AG09309 (cell line): ENCODE results near the gene NR2F6.
"Not testable (repeated sequence)": the region's sequence is repeated elsewhere in the genome, so short reads cannot be mapped to it uniquely, and the experiment has no call there.

Source experiments
- DNase-seq: peaks from one replicate; pipeline ENCODE4 v3.0.0-alpha.2; 2010; ENCODE audit warnings: low read depth
- H3K4me3 ChIP-seq: 2 replicates; pipeline ENCODE4 v1.5.1; 2011; ENCODE audit warnings: mild to moderate bottlenecking, low read depth, low read length, moderate library complexity; ENCODE audit not compliant: control insufficient read depth
- TF ChIP-seq, protein P1 (sequence below): IDR thresholded peaks from 2 replicates; pipeline ENCODE4 v1.5.1; 2011; ENCODE audit warnings: mild to moderate bottlenecking, low read depth, low read length, inconsistent platforms; ENCODE audit not compliant: insufficient read depth, control insufficient read depth; ENCODE audit errors: missing control alignments

Gene NR2F6

DNA sequence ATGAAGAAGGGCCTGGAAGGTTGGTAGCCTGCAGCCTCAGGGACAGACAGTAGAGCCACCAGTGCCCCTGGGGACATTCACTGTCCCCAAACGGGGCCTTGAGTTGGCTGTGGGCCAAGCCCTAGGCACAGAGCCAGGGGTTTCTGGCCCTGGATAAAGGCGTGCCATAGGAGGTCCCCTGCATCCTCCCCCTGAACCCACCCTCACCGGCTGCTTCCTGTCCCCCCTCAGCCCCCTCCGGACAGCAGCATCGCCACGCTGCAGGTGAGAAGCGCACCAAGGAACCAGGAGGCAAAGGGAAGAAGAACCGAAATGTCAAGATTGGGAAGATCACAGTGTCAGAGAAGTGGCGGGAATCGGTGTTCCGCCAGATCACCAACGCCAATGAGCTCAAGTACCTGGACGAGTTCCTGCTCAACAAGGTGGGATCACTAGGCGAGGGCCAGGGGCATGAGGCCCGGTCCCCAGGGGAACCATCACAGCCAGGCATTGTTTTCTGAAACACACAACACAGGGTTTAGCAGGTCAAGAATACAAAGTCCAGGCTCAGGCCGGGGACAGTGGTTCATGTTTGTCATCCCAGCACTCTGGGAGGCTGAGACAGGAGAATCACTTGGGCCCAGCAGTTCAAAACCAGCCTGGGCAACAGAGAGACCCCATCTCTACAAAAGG, 45.2 kb downstream of the NR2F6 start:
- no peak for DNase-seq
- TF ChIP-seq, protein P1, sequence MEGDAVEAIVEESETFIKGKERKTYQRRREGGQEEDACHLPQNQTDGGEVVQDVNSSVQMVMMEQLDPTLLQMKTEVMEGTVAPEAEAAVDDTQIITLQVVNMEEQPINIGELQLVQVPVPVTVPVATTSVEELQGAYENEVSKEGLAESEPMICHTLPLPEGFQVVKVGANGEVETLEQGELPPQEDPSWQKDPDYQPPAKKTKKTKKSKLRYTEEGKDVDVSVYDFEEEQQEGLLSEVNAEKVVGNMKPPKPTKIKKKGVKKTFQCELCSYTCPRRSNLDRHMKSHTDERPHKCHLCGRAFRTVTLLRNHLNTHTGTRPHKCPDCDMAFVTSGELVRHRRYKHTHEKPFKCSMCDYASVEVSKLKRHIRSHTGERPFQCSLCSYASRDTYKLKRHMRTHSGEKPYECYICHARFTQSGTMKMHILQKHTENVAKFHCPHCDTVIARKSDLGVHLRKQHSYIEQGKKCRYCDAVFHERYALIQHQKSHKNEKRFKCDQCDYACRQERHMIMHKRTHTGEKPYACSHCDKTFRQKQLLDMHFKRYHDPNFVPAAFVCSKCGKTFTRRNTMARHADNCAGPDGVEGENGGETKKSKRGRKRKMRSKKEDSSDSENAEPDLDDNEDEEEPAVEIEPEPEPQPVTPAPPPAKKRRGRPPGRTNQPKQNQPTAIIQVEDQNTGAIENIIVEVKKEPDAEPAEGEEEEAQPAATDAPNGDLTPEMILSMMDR: no peak
- H3K4me3 ChIP-seq: no peak overlapping the region

DNA sequence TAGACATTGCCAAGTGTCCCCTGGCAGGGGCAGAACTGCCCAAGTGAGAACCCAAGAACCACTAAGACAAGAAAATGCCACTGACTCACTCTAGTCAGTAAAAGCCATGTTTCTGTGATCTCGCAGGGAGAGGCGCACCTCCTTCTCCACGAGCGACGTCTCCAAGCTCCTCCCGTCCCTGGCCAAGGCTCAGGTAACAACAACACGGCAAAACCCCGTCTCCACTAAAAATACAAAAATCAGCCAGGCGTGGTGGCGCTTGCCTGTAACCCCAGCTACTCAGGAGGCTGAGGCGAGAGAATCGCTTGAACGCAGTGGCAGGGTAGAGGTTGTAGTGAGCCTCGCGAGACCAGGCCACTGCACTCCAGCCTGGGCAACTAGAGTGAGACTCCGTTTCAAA, 48.1 kb downstream of the NR2F6 start:
- TF ChIP-seq, protein P1: no peak
- no peak overlapping the region for H3K4me3 ChIP-seq
- no peak for DNase-seq

DNA sequence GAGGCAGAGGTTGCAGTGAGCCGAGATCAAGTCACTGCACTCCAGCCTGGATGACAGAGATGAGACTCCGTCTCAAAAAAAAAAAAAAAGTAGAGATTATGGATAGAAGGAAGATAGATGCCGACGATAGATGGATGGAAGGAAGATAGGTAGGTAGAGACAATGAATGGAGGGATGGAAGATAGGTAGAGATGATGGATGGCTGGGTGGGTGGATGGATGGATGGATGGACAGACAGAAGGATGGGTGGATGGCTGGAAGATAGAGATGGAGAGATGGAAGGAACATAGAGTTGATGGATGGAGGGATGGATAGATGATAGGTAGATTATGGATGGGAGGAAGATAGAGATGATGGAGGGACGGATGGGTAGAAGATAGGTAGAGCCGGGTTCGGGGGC, 49.1 kb downstream of the NR2F6 start:
- no peak for DNase-seq
- TF ChIP-seq, protein P1: no peak
- no peak overlapping the region for H3K4me3 ChIP-seq

DNA sequence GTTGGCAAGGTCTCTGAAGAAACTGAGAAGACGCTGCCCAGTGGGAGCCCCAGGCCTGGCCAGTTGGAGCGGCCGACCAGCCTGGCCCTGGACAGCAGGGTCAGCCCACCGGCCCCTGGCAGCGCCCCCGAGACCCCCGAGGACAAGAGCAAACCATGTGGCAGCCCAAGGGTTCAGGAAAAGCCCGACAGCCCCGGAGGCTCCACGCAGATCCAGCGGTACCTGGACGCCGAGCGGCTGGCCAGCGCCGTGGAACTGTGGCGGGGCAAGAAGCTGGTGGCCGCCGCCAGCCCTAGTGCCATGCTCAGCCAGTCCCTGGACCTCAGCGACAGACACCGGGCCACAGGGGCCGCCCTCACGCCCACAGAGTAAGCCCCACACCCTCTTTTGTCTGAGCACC, 50.6 kb downstream of the NR2F6 start:
- TF ChIP-seq, protein P1: no peak
- no peak for DNase-seq
- H3K4me3 ChIP-seq: no peak overlapping the region

DNA sequence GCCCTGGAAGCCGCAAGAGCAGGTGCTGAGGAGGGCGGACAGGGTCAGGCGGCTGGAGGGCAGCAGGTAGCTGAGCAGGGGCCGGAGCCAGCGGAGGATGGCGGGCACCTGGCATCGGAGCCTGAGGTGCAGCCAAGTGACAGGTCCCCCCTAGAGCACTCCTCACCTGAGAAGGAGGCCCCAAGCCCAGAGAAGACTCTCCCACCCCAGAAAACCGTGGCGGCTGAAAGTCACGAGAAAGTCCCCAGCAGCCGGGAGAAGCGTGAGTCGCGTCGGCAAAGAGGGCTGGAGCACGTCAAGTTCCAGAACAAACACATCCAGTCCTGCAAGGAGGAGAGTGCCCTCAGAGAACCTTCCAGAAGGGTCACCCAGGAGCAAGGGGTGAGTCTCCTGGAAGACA, 51.1 kb downstream of the NR2F6 start:
- no peak overlapping the region for H3K4me3 ChIP-seq
- TF ChIP-seq, protein P1: no peak
- DNase-seq: no peak

DNA sequence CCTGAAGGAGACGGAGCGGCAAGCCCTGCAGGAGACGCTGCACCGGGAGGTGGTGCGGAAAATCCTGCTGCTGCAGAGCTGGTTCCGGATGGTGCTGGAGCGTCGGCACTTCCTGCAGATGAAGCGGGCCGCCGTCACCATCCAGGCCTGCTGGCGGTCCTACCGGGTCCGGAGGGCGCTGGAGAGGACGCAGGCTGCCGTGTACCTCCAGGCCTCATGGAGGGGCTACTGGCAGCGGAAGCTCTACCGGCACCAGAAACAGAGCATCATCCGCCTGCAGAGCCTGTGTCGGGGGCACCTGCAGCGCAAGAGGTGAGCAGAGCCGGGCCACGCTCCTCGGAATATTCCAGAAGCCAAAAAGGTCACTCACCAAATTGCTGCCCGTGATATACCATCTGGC, 53.0 kb downstream of the NR2F6 start:
- no peak for DNase-seq
- TF ChIP-seq, protein P1: no peak
- H3K4me3 ChIP-seq: no peak overlapping the region

DNA sequence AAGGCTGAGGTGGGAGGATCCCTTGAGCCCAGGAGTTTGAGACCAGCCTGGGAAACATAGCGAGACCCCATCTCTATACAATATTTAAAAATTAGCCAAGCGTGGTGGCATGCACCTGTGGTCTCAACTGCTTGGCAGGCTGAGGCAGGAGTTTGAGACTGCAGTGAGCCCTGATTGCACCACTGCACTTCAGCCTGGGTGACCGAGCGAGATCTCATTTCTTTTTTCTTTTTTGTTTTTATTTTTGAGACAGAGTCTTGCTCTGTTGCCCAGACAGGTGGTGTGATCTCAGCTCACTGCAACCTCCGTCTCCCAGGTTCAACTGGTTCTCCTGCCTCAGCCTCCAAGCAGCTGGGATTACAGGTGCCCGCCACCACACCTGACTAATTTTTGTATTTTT, 54.0 kb downstream of the NR2F6 start:
- DNase-seq, H3K4me3 ChIP-seq: not testable (repeated sequence)
